Measurements from ENCODE around the gene TCF15.
"Not testable (repeated sequence)": the region's sequence is repeated elsewhere in the genome, so short reads cannot be mapped to it uniquely, and the experiment has no call there.

- TF ChIP-seq CTCF, POLR2A (IDR thresholded peaks at IDR 0.05): not testable (repeated sequence)
Measured at GRCh38 chr20:642013-642397, 31.9 kb upstream of the TCF15 start.
